Activated CD8-positive, alpha-beta memory T cell treated with anti-CD3 and anti-CD28 coated beads for 24 hours (primary cell): ENCODE data around the gene FBN1.

ENCODE experiments used
- DNase-seq: peaks from one replicate; pipeline ENCODE4 v3.0.0-alpha.2; 2020

FBN1 gene

GRCh38 chr15:48617619-48618018 lies 27.9 kb downstream of the FBN1 start:
- DNase-seq, result no peak

DNA sequence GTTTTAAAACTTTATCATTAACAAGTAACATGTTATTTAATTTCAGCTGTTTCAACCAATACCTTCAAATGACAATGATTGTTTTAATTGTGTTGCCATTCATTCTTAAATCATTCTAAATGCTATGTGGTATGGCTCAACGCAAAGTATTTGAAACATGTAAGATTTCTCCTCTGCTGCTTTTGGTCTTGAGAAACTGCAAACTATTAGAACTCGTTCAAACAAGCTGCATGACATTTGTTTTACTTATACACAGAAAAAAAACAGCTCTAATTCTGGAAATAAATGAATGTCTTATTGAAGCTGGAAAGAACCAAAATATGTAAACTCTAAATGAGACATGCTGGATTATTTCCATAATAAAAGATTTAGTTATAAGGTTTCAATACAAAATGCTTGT lies 29.3 kb downstream of the FBN1 start:
- DNase-seq, result no peak

DNA sequence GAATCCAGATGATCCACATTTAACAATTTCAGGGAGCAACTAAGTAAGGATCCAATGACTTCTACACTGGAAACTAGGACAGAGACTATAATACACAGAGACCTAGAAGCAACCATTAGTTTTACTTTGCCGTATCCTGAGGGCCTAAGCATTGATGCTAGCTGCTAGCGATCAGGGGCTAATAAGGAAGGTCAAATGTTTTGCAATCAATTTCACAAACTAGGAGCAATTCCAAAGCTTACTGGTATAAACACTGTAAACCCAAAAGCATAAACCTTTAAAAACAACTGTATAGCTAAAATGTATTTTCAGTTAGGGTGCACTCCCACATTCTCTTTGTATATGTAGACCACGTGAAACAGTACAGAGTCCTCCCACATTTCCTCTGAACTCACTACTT lies 31.5 kb downstream of the FBN1 start:
- no peak for DNase-seq

- DNase-seq, result no peak
Observed at GRCh38 chr15:48609486-48609885, 36.0 kb downstream of the FBN1 start.

DNA sequence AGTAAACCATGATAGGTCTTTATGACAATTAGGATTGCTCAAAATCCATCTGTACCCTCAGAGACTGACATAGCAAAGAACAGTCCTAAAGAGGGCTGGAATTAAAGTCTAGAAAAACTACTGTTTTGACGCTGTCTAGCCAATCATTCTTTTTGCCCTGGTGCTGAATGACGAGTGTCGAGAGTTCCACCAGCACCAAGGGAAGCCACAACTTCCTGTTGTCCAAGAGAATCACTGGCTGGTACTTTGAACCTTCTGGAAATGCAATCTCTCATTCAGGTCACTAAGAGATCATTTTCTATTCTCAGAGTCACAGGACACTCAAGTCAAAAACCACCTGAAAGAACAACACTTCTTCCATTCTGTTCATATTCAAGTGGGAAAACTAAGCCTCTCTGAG lies 37.7 kb downstream of the FBN1 start:
- DNase-seq, result no peak

DNA sequence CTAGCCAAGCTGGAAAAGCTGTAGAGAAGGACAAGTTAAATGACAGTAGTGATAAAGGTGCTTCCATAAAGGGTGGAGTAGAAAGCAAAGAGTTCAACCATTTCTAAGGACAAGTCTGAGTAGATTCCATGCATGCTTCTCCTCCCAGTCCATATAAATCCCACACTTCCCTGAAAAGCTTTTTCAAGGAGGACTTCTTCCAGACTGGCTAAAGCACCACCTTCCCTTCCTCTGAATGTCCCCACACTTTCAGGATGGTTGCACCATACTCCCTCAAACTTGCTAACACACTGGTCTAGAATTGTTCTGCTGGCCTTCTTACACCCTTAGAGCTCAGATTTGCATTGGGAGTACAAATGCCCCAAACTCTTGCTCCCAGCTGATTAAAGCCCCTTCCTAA lies 40.9 kb downstream of the FBN1 start:
- DNase-seq, result no peak

- DNase-seq, result no peak
Observed at GRCh38 chr15:48603922-48604321, 41.6 kb downstream of the FBN1 start.

DNA sequence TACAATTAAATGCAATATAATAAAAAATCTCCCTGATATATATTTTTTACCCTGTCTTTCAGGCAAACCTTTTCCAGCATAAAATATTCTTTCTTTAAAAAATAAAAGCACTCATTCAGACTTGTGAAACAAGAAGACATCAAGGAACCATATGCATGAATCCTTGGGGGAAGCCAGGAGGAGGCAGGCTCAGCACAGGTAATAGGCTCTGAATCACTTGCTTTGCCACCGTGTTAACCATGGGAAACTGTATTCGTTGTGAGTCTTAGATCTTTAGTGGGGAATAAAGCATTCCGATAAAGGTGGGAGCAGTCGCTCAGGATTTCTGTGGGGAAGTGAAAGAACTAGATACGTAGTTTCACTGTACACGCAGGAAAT lies 42.4 kb downstream of the FBN1 start:
- no peak for DNase-seq

GRCh38 chr15:48602358-48603122 lies 43.0 kb downstream of the FBN1 start:
- no peak for DNase-seq

GRCh38 chr15:48601095-48601494 lies 44.4 kb downstream of the FBN1 start:
- DNase-seq, result no peak

DNA sequence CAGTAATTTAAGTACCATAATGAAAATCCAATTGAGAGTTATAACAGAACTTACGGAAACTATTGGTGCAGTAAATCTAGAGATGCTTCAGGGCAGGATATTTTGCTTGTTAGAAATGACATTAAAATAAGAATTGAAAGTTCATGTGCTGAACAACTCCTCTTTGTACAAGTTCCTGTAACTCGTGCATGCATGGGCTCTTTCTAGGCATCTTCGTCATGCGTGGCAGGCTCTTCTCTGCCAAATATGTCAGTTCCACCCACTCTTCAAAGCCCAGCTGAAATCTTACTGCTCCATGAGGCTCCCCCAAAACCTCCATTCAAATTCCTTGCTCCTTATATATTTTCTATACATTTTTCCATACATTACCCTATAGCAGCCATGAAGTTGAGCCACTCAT lies 48.7 kb downstream of the FBN1 start:
- no peak for DNase-seq

DNA sequence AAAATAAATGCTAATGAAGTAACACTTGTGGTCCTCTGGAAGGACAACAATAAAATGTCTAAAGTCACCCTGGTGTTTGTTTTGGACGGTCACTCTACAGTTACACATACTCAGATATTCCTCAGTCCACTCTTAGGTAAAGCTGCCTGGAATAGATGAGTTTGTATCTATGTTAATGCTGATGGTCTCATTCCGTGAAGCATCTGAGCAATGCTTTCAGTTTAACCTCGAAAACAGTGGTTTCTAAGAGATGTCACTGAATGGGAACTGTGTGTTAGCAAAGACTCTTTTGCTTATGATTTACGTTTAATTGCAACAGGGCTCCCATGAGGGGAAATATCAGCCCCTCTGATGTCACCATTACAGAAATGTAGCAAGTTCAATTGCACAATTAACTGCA lies 49.1 kb downstream of the FBN1 start:
- no peak for DNase-seq

- no peak for DNase-seq
Observed at GRCh38 chr15:48595981-48596380, 49.5 kb downstream of the FBN1 start.

- DNase-seq, result no peak
Observed at GRCh38 chr15:48592933-48593332, 52.6 kb downstream of the FBN1 start.

DNA sequence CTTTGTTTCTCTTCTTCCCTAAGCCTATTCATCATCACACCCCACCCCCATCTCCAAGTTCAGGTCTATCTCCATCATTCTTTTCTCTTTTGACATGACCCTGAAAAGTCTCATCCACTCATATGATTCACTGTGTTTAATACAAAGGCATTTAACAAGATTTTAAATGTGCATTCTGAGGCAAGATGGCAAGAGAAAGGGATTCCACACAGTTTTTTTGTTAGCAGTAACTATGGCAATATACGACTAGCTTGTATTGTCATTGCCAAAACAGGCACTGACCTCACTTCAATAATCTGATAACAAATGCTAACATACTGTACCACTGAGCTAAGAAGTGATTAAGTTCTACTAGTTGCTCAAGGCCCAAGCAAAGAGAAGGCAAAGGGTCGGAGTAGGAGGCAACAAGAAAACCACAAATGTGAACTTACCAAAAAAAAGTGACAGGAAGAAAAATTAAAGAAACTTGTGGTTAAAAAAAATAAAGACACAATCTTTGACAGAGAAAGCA lies 53.2 kb downstream of the FBN1 start:
- DNase-seq, result no peak

DNA sequence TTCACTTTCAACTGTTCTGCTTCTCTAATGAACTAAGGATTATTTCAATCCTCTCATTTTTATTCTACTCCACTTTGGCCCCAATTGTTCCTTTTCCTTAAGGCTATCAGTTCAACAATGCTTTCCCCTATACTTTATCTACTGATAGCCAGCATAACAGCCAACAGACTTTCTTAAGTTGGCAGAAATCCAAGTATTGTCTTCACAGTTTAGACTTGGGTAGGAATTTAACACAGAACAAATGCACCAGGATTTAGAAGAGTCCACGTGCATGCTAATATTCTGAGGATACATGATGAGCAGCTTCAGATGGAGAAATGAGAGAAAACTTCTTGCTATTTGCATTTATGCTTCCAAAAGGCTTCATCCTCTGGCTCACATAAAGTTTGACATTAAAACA lies 54.8 kb downstream of the FBN1 start:
- no peak for DNase-seq

GRCh38 chr15:48584812-48585563 lies 60.5 kb downstream of the FBN1 start:
- no peak for DNase-seq

GRCh38 chr15:48584090-48584811 lies 61.3 kb downstream of the FBN1 start:
- no peak for DNase-seq

DNA sequence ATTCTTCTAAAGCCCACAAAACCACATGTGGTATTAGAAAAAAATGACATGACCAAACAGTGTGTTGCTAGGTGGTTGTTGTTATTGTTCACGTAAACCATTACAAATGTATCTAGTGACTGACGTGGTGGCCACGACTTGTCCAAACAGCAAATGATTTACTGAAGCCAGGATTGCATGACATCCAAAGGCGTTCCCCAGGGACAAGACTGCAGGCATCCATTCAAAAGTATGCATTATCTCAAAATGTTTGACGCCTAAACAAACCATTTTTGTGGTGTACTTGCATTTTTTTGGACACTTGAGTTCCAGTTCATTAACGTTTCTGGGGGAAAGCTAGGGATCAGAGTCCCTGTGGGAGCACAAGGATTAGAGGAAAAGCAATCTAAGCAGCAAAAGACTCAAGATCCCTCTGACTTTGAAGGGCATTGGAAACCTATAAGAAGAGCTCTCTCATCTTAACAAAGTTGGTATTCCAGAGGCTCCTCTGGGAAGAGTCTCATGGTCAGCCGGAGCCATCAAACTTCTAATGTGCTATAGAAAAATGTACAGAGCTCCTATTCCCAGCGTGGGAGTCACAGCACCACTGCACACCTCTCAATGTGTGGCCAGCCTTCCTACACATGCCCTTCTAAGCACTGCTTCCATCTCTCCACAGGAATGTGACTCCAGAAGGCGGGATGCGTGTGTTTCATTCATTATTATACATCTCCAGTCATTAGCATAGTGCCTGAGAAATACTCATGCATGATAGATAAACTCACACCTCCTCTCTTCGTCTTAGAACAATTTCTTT lies 62.9 kb downstream of the FBN1 start:
- no peak for DNase-seq

DNA sequence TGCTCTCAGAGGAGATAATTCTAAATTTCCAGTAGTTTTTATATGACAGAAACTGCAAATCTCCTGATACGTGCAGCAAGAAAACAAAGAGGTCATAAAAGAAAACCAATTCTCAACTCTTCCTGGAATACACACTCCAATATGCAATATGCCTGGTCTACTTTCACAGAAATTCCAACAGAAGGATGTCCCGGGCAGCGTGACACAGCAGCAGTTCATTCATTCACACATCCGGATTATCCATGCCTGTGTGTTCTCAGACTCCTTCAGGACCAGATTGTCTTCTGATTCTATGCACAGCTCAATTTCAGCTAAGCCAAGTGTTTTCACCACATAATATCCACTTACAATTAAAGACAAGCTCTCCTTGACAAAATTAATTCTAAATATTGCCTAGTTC lies 64.3 kb downstream of the FBN1 start:
- DNase-seq, result no peak

GRCh38 chr15:48580736-48581135 lies 64.8 kb downstream of the FBN1 start:
- DNase-seq, result no peak

- no peak for DNase-seq
Observed at GRCh38 chr15:48579945-48580671, 65.4 kb downstream of the FBN1 start.
